MM.1S (cell line): ENCODE results near the gene SUPT7L.

ENCODE experiments used
- DNase-seq: peaks from one replicate; pipeline ENCODE4 v3.0.0-alpha.2; 2015
- H2AFZ ChIP-seq: fragments of 300-600 bp; sonication (generic); 2 replicates; pipeline ENCODE4 v1.6.0; 2016; ENCODE audit warnings: antibody characterized with exemption, low read length
- H3F3A ChIP-seq: fragments of 300-600 bp; sonication (generic); 2 replicates; pipeline ENCODE4 v1.6.1; 2016; ENCODE audit warnings: mild to moderate bottlenecking, antibody characterized with exemption, low read length, moderate library complexity, mixed read lengths; ENCODE audit not compliant: insufficient read depth
- H3K27ac ChIP-seq: fragments of 300-600 bp; sonication (generic); 2 replicates; pipeline ENCODE4 v1.5.1; 2016; ENCODE audit warnings: mild to moderate bottlenecking, low read length
- H3K27me3 ChIP-seq: fragments of 300-600 bp; sonication (generic); replicated peaks from 2 replicates; pipeline ENCODE4 v1.6.0; 2016; ENCODE audit warnings: low read length; ENCODE audit not compliant: insufficient read depth
- H3K36me3 ChIP-seq: fragments of 300-600 bp; sonication (generic); replicated peaks from 2 replicates; pipeline ENCODE4 v1.6.1; 2016; ENCODE audit warnings: mild to moderate bottlenecking, low read length, mixed read lengths; ENCODE audit not compliant: insufficient read depth
- H3K4me1 ChIP-seq: fragments of 300-600 bp; sonication (generic); 2 replicates; pipeline ENCODE4 v1.6.1; 2016; ENCODE audit warnings: low read length, mixed read lengths
- H3K4me2 ChIP-seq: fragments of 300-600 bp; sonication (generic); 2 replicates; pipeline ENCODE4 v1.6.0; 2016; ENCODE audit warnings: low read depth, low read length
- H3K4me3 ChIP-seq: fragments of 300-600 bp; sonication (generic); 2 replicates; pipeline ENCODE4 v1.5.1; 2016; ENCODE audit warnings: low read length, mixed read lengths
- H3K79me2 ChIP-seq: fragments of 300-600 bp; sonication (generic); 2 replicates; pipeline ENCODE4 v1.6.1; 2016; ENCODE audit warnings: mixed run types, low read length, mixed read lengths
- H3K9ac ChIP-seq: fragments of 300-600 bp; sonication (generic); 2 replicates; pipeline ENCODE4 v1.6.1; 2016; ENCODE audit warnings: low read length, mixed read lengths
- H3K9me2 ChIP-seq: fragments of 300-600 bp; sonication (generic); replicated peaks from 2 replicates; pipeline ENCODE4 v1.6.1; 2016; ENCODE audit warnings: mild to moderate bottlenecking, low read length, mixed read lengths; ENCODE audit not compliant: insufficient read depth
- H3K9me3 ChIP-seq: fragments of 300-600 bp; sonication (generic); replicated peaks from 2 replicates; pipeline ENCODE4 v1.6.1; 2016; ENCODE audit warnings: mild to moderate bottlenecking, low read length, mixed read lengths; ENCODE audit not compliant: insufficient read depth
- H4K20me1 ChIP-seq: fragments of 300-600 bp; sonication (generic); 2 replicates; pipeline ENCODE4 v1.6.1; 2016; ENCODE audit warnings: mild to moderate bottlenecking, low read length, moderate library complexity, mixed read lengths; ENCODE audit not compliant: insufficient read depth
- CTCF ChIP-seq: fragments of 300-600 bp; sonication (generic); IDR thresholded peaks from 2 replicates; pipeline ENCODE4 v1.5.1; 2016; ENCODE audit warnings: antibody characterized with exemption, low read length, mixed read lengths
- EZH2 ChIP-seq: fragments of 300-600 bp; sonication (generic); optimal IDR thresholded peaks from 2 replicates; pipeline ENCODE3; 2017; ENCODE audit warnings: low read depth, mild to moderate bottlenecking, antibody characterized with exemption, low read length, mixed read lengths
- EZH2phosphoT487 ChIP-seq: fragments of 300-600 bp; sonication (generic); IDR thresholded peaks from 2 replicates; pipeline ENCODE4 v1.6.1; 2018; ENCODE audit warnings: antibody characterized with exemption, low read length

Gene SUPT7L

GRCh38 chr2:27681841-27682240 is 18.4 kb upstream of the SUPT7L start:
- no peak overlapping the region for H3K9ac ChIP-seq

GRCh38 chr2:27680571-27680970 is 17.2 kb upstream of the SUPT7L start:
- Histone ChIP-seq H3K4me2 (no peak overlapping the region), H3F3A (no peaks in the 10 kb centered on the region), H2AFZ (no peak overlapping the region), H3K79me2 (no peaks in the 10 kb centered on the region), H3K27ac (no peak overlapping the region), H3K4me3 (no peak overlapping the region), H4K20me1 (no peaks in the 10 kb centered on the region), H3K27me3 (no peaks in the 10 kb centered on the region), H3K9me2 (no peaks in the 10 kb centered on the region), H3K4me1 (no peaks in the 10 kb centered on the region), H3K9me3 (no peaks in the 10 kb centered on the region), H3K36me3 (peaks cover 6% of the 10 kb centered on the region; the same call in 1 of the 2 replicates), H3K9ac (no peak overlapping the region)
- TF ChIP-seq EZH2phosphoT487 (no peak), EZH2 (no peak), CTCF (no peak)
- no peak for DNase-seq

More at GRCh38 chr2:27681841-27682240, 18.4 kb upstream of the SUPT7L start:
- Histone ChIP-seq H3F3A (no peaks in the 10 kb centered on the region), H2AFZ (no peak overlapping the region), H3K4me1 (no peaks in the 10 kb centered on the region), H3K36me3 (peaks cover 6% of the 10 kb centered on the region; the same call in 1 of the 2 replicates), H3K27ac (no peak overlapping the region), H3K79me2 (no peaks in the 10 kb centered on the region), H3K9me2 (no peaks in the 10 kb centered on the region), H3K4me2 (no peak overlapping the region), H3K9me3 (no peaks in the 10 kb centered on the region), H4K20me1 (no peaks in the 10 kb centered on the region), H3K27me3 (no peaks in the 10 kb centered on the region), H3K4me3 (no peak overlapping the region)
- no peak for TF ChIP-seq EZH2phosphoT487
- TF ChIP-seq EZH2: no peak
- TF ChIP-seq CTCF: no peak
- no peak for DNase-seq

- Histone ChIP-seq H4K20me1 (no peaks in the 10 kb centered on the region), H3K4me2 (no peak overlapping the region), H3K27me3 (no peaks in the 10 kb centered on the region), H3K9ac (no peak overlapping the region), H3K9me2 (no peaks in the 10 kb centered on the region), H3K9me3 (no peaks in the 10 kb centered on the region), H2AFZ (no peak overlapping the region), H3K36me3 (peaks cover 4% of the 10 kb centered on the region; the same call in 1 of the 2 replicates), H3K4me3 (no peak overlapping the region), H3F3A (no peaks in the 10 kb centered on the region), H3K27ac (no peak overlapping the region), H3K79me2 (no peaks in the 10 kb centered on the region), H3K4me1 (no peaks in the 10 kb centered on the region)
- TF ChIP-seq CTCF: no peak
- TF ChIP-seq EZH2phosphoT487: no peak
- TF ChIP-seq EZH2: no peak
- no peak for DNase-seq
Measured at GRCh38 chr2:27672723-27673486, 9.5 kb upstream of the SUPT7L start.
